ENCODE results near the gene SPIN1. TPM values are rescaled to one million over a fixed set of nuclear protein-coding genes. Genes with fewer than 3 reads are reported as not detected.

The SPIN1 gene
- total RNA-seq, 2 experiments from 2014 or later = 20.0 to 39.0 TPM

GRCh38 chr9:88421348-88421747 lies 33.1 kb downstream of the SPIN1 start:
- no peak for DNase-seq (ENCODE audit: low spot score)
- H4K20me1 ChIP-seq (ENCODE audit: insufficient read depth, low read length) = no peaks in the 10 kb centered on the region
- H3K4me2 ChIP-seq (ENCODE audit: low read length) = no peak overlapping the region
- no peaks in the 10 kb centered on the region for H3K4me1 ChIP-seq (ENCODE audit: insufficient read depth, low read length, poor library complexity, severe bottlenecking)
- no TSS peak for BruUV-seq (replicated peaks)
- no peak overlapping the region for H3K4me3 ChIP-seq (ENCODE audit: low read depth, low read length, poor library complexity, severe bottlenecking)
- H3K36me3 ChIP-seq (ENCODE audit: insufficient read depth, low read length) = peaks cover 47% of the 10 kb centered on the region
- no peak overlapping the region for H2AFZ ChIP-seq (ENCODE audit: low read length)
- H3K9me3 ChIP-seq (ENCODE audit: low read length) = peaks cover 28% of the 10 kb centered on the region; the same call in 1 of the 2 replicates
- intact Hi-C loops (cut with micrococcal nuclease; ENCODE audit: unreplicated experiment) = no loop called here
- H3K27ac ChIP-seq (ENCODE audit: low read depth, low read length, poor library complexity, severe bottlenecking) = no peak overlapping the region
- CTCF ChIA-PET (ENCODE audit: unreplicated experiment) = no interaction called here
- H3K79me2 ChIP-seq (ENCODE audit: insufficient read depth, low read depth, low read length) = no peaks in the 10 kb centered on the region
- POLR2A ChIA-PET = interaction anchor here (1.1 kb wide), 1 partner anchor 14 kb away, joined by 6 read pairs; no protein-coding TSS in a partner anchor
- TF ChIP-seq EZH2phosphoT487 (IDR thresholded peaks at IDR 0.05; ENCODE audit: borderline replicate concordance, low read depth, low read length) = no peak
- TF ChIP-seq CTCF (conservative IDR thresholded peaks at IDR 0.05; ENCODE audit: low read length) = no peak
- H3K9me2 ChIP-seq (ENCODE audit: insufficient read depth, low read length) = no peaks in the 10 kb centered on the region

- BruUV-seq (replicated peaks) = no TSS peak
These were observed 37.3 kb downstream of the SPIN1 start for GRCh38 chr9:88425538-88425950.

More at GRCh38 chr9:88425538-88425950, 37.3 kb downstream of the SPIN1 start:
- H3K4me2 ChIP-seq (ENCODE audit: low read length) = no peak overlapping the region
- H3K9me3 ChIP-seq (ENCODE audit: low read length) = 0 out of 2 replicates have a peak, but pooled peaks cover 5% of the 10 kb centered on the region
- no peak overlapping the region for H3K27ac ChIP-seq (ENCODE audit: low read depth, low read length, poor library complexity, severe bottlenecking)
- TF ChIP-seq CTCF (conservative IDR thresholded peaks at IDR 0.05; ENCODE audit: low read length) (no peak), EZH2phosphoT487 (IDR thresholded peaks at IDR 0.05; ENCODE audit: borderline replicate concordance, low read depth, low read length) (no peak)
- no peaks in the 10 kb centered on the region for H3K4me1 ChIP-seq (ENCODE audit: insufficient read depth, low read length, poor library complexity, severe bottlenecking)
- no peaks in the 10 kb centered on the region for H3K9me2 ChIP-seq (ENCODE audit: insufficient read depth, low read length)
- POLR2A ChIA-PET = interaction anchor here (0.7 to 0.8 kb wide), 3 partner anchors 8 to 13 kb away, joined by 3 to 5 read pairs (median 3); no protein-coding TSS in a partner anchor
- intact Hi-C loops (cut with micrococcal nuclease; ENCODE audit: unreplicated experiment) = no loop called here
- H2AFZ ChIP-seq (ENCODE audit: low read length) = no peak overlapping the region
- CTCF ChIA-PET (ENCODE audit: unreplicated experiment) = no interaction called here
- H4K20me1 ChIP-seq (ENCODE audit: insufficient read depth, low read length) = no peaks in the 10 kb centered on the region
- no peak for DNase-seq (ENCODE audit: low spot score)
- peaks cover 16% of the 10 kb centered on the region for H3K36me3 ChIP-seq (ENCODE audit: insufficient read depth, low read length)
- no peak overlapping the region for H3K4me3 ChIP-seq (ENCODE audit: low read depth, low read length, poor library complexity, severe bottlenecking)
- no peaks in the 10 kb centered on the region for H3K79me2 ChIP-seq (ENCODE audit: insufficient read depth, low read depth, low read length)
